HG03558 (cell line): ENCODE data around the gene DPEP3.

Experiments used
- ATAC-seq: cut with Tn5 transposase; IDR thresholded peaks from one replicate; pipeline ENCODE4 v1.9.1; 2021; ENCODE audit warnings: moderate number of reproducible peaks; ENCODE audit not compliant: unreplicated experiment; ENCODE audit errors: extremely low read depth

Gene DPEP3

GRCh38 chr16:67934306-67935100 lies 45.8 kb downstream of the DPEP3 start:
- ATAC-seq, result no peak

GRCh38 chr16:67933805-67934204 lies 46.5 kb downstream of the DPEP3 start:
- no peak for ATAC-seq

GRCh38 chr16:67932462-67932840 lies 47.8 kb downstream of the DPEP3 start:
- ATAC-seq, result no peak

GRCh38 chr16:67931712-67932461 lies 48.4 kb downstream of the DPEP3 start, which contains the start of gene CTRL:
Gene CTRL, minus strand, starts transcription at chr16:67931862. Its CDS starts 10 bp downstream, at chr16:67931852.
- ATAC-seq, result no peak

GRCh38 chr16:67930678-67931211 lies 49.6 kb downstream of the DPEP3 start:
- ATAC-seq, result no peak

- ATAC-seq, result no peak
These were observed 50.1 kb downstream of the DPEP3 start for GRCh38 chr16:67930191-67930590.

GRCh38 chr16:67928561-67929364 lies 51.5 kb downstream of the DPEP3 start:
- ATAC-seq, result no peak

GRCh38 chr16:67928147-67928546 lies 52.2 kb downstream of the DPEP3 start:
- ATAC-seq, result no peak

GRCh38 chr16:67927131-67927941 lies 53.0 kb downstream of the DPEP3 start:
- no peak for ATAC-seq

- no peak for ATAC-seq
These were observed 54.0 kb downstream of the DPEP3 start for GRCh38 chr16:67926181-67926750.
